Panc1 (cell line): Measurements from ENCODE around the gene TPRG1L. TPM values are rescaled to one million over a fixed set of nuclear protein-coding genes. Genes with fewer than 3 reads are reported as not detected.

Source experiments
- ATAC-seq: fragments of 200-7000 bp; cut with Tn5 transposase; 2 replicates; pipeline ENCODE4 v1.9.1; 2020; ENCODE audit warnings: mild to moderate bottlenecking, moderate library complexity
- BruUV-seq: library from RNA; stranded (reverse); fragments of 400-500 nt; replicated peaks from 2 replicates; lab custom pipeline; 2021; lab: Mats Ljungman, UMichigan
- CTCF ChIA-PET: fragments of 300-600 bp; sonication (Branson Sonifier 250); formaldehyde crosslinking; loops from one replicate; lab custom pipeline; 2022; ENCODE audit warnings: antibody characterized with exemption; lab: Charles Lee
- POLR2A ChIA-PET: fragments of 300-600 bp; sonication (Branson Sonifier 250); formaldehyde crosslinking; loops from one replicate; lab custom pipeline; 2022; ENCODE audit warnings: antibody characterized with exemption; lab: Charles Lee
- DNase-seq: peaks from one replicate; pipeline ENCODE4 v3.0.0-alpha.2; 2010; ENCODE audit warnings: low read depth, low spot score
- H3K27ac ChIP-seq: 2 replicates; pipeline ENCODE4 v1.5.1; 2011; ENCODE audit warnings: mild to moderate bottlenecking, low read length, inconsistent platforms
- H3K27me3 ChIP-seq: fragments of 200-500 bp; sonication (Bioruptor generic); 2 replicates; pipeline ENCODE4 v1.6.0; 2014; ENCODE audit warnings: low read length, inconsistent platforms; ENCODE audit not compliant: control insufficient read depth, insufficient read depth
- H3K36me3 ChIP-seq: fragments of 200-500 bp; sonication (Bioruptor generic); 2 replicates; pipeline ENCODE4 v1.5.1; 2014; ENCODE audit warnings: inconsistent platforms, mild to moderate bottlenecking, low read length, moderate library complexity; ENCODE audit not compliant: control insufficient read depth, insufficient read depth
- H3K4me1 ChIP-seq: 2 replicates; pipeline ENCODE4 v1.5.1; 2011; ENCODE audit warnings: inconsistent platforms, mild to moderate bottlenecking, low read length, moderate library complexity; ENCODE audit not compliant: control insufficient read depth, insufficient read depth
- H3K4me3 ChIP-seq, 2 experiments: 2 replicates each; pipeline ENCODE4 v1.5.1; 2011 to 2012; ENCODE audit warnings: low read depth in 2 of 2, low read length in 2 of 2, mild to moderate bottlenecking in 2 of 2, inconsistent platforms in 1 of 2, moderate library complexity in 1 of 2
- H3K9me3 ChIP-seq: fragments of 200-500 bp; sonication (Bioruptor generic); 2 replicates; pipeline ENCODE4 v1.5.1; 2014; ENCODE audit warnings: low read depth, mild to moderate bottlenecking, inconsistent platforms, low read length, moderate library complexity; ENCODE audit not compliant: control insufficient read depth, insufficient read depth
- POLR2AphosphoS5 ChIP-seq: IDR thresholded peaks from 2 replicates; pipeline ENCODE4 v1.6.1; 2012; ENCODE audit warnings: mild to moderate bottlenecking, low read depth, low read length, moderate library complexity
- REST ChIP-seq, 2 experiments: IDR thresholded peaks; 2 replicates each; pipeline ENCODE4 v1.6.1; 2011 to 2012; ENCODE audit warnings: low read depth in 2 of 2, control low read depth in 1 of 2, low read length in 1 of 2, mild to moderate bottlenecking in 1 of 2, moderate library complexity in 1 of 2; ENCODE audit not compliant: insufficient read depth in 1 of 2
- SIN3A ChIP-seq: IDR thresholded peaks from 2 replicates; pipeline ENCODE4 v1.6.1; 2012; ENCODE audit warnings: low read depth, mild to moderate bottlenecking, low read length, moderate library complexity, borderline replicate concordance; ENCODE audit not compliant: insufficient read depth
- TCF7L2 ChIP-seq: IDR thresholded peaks from 2 replicates; pipeline ENCODE4 v1.6.1; 2011; ENCODE audit warnings: mild to moderate bottlenecking, low read depth, low read length, inconsistent platforms
- in situ Hi-C: cut with HindIII; loops from 2 replicates; pipeline ENCODE4 v1.10.0; 2016; ENCODE audit warnings: low sequenced_read_pairs, low pct_unique_long_range_greater_than_20kb
- intact Hi-C: fragments of 100-400 bp; cut with micrococcal nuclease; formaldehyde crosslinking; loops from one replicate; pipeline ENCODE4 v1.10.0; 2022; ENCODE audit not compliant: unreplicated experiment
- total RNA-seq: library from RNA; stranded (reverse); gene quantifications from one replicate; pipeline ENCODE4 v1.2.1, GENCODE V29; 2021; ENCODE audit not compliant: unreplicated experiment
- TF ChIP-seq, protein P1 (sequence below): fragments of 450-650 bp; IDR thresholded peaks from 2 replicates; pipeline ENCODE4 v1.5.1; 2017; ENCODE audit warnings: mild to moderate bottlenecking

TPRG1L gene
- total RNA-seq, 1 experiment from 2014 or later: 57.5 TPM

DNA sequence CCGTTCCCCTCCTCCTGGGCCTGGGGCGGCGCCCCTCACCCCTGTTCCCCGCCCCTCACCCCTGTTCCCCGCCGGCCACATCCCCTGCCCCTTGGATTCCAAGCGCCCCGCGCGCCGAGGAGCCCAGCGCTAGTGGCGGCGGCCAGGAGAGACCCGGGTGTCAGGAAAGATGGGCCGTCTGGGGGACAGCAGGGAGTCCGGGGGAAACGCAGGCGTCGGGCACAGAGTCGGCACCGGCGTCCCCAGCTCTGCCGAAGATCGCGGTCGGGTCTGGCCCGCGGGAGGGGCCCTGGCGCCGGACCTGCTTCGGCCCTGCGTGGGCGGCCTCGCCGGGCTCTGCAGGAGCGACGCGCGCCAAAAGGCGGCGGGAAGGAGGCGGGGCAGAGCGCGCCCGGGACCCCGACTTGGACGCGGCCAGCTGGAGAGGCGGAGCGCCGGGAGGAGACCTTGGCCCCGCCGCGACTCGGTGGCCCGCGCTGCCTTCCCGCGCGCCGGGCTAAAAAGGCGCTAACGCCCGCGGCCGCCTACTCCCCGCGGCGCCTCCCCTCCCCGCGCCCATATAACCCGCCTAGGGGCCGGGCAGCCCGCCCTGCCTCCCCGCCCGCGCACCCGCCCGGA, 27.2 kb downstream of the TPRG1L start, which contains the start of gene TP73:
TSS of gene TP73 (plus strand) at position 587 of the 618 bp plus-strand sequence. CDS start 29,850 bp downstream, outside the sequence.
- Histone ChIP-seq H3K27me3 (no peaks in the 10 kb centered on the region), H3K27ac (no peak within 1 kb of the TSS), H3K4me1 (peaks cover 11% of the 10 kb centered on the region), H3K4me3 (peak within 1 kb of the TSS; percentile 48 to 49), H3K9me3 (no peaks in the 10 kb centered on the region), H3K36me3 (no peaks in the 10 kb centered on the region; the same call in none of the 2 replicates)
- ATAC-seq (peak; percentile 54), DNase-seq (no peak)
- CTCF ChIA-PET: interaction anchor here (1.4 kb wide), 1 partner anchor 44 kb away, joined by 5 read pairs; no protein-coding TSS in a partner anchor
- POLR2A ChIA-PET: no interaction called here
- intact Hi-C loops (loop anchor here (10.0 kb wide), 1 partner anchor 73 kb away; no protein-coding TSS in a partner anchor), in situ Hi-C loops (no loop called here)
- BruUV-seq: no TSS peak
- TF ChIP-seq, protein P1, sequence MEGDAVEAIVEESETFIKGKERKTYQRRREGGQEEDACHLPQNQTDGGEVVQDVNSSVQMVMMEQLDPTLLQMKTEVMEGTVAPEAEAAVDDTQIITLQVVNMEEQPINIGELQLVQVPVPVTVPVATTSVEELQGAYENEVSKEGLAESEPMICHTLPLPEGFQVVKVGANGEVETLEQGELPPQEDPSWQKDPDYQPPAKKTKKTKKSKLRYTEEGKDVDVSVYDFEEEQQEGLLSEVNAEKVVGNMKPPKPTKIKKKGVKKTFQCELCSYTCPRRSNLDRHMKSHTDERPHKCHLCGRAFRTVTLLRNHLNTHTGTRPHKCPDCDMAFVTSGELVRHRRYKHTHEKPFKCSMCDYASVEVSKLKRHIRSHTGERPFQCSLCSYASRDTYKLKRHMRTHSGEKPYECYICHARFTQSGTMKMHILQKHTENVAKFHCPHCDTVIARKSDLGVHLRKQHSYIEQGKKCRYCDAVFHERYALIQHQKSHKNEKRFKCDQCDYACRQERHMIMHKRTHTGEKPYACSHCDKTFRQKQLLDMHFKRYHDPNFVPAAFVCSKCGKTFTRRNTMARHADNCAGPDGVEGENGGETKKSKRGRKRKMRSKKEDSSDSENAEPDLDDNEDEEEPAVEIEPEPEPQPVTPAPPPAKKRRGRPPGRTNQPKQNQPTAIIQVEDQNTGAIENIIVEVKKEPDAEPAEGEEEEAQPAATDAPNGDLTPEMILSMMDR: no peak
- TF ChIP-seq REST (IDR thresholded peaks at IDR 0.05; ENCODE audit: insufficient read depth in 1 of 2, low read depth in 2 of 2, low read length in 1 of 2) (no peak), SIN3A (no peak), POLR2AphosphoS5 (no peak), TCF7L2 (no peak)

- Histone ChIP-seq H3K9me3 (no peaks in the 10 kb centered on the region), H3K27ac (no peak overlapping the region), H3K4me3 (peak overlapping the region; percentile 48 to 49), H3K36me3 (no peaks in the 10 kb centered on the region; the same call in 1 of the 2 replicates), H3K27me3 (no peaks in the 10 kb centered on the region), H3K4me1 (peaks cover 11% of the 10 kb centered on the region)
- BruUV-seq: no TSS peak
- intact Hi-C loops (loop anchor here (10.0 kb wide), 1 partner anchor 72 kb away; no protein-coding TSS in a partner anchor), in situ Hi-C loops (no loop called here)
- DNase-seq (no peak), ATAC-seq (peak; percentile 78)
- CTCF ChIA-PET: interaction anchor here (1.4 kb wide), 1 partner anchor 43 kb away, joined by 5 read pairs; no protein-coding TSS in a partner anchor
- TF ChIP-seq TCF7L2 (no peak), SIN3A (no peak; the same call in 1 of the 2 replicates), REST (IDR thresholded peaks at IDR 0.05; ENCODE audit: insufficient read depth in 1 of 2, low read depth in 2 of 2, low read length in 1 of 2) (no peak), POLR2AphosphoS5 (no peak)
- TF ChIP-seq, protein P1: no peak
- POLR2A ChIA-PET: no interaction called here
Measured at GRCh38 chr1:3652548-3653285, 27.9 kb downstream of the TPRG1L start.
